Keratinocyte (primary cell): ENCODE results near the gene TEKTIP1. TPM values are rescaled to one million over a fixed set of nuclear protein-coding genes. Genes with fewer than 3 reads are reported as not detected.

ENCODE experiments used
- DNase-seq: peaks from one replicate; pipeline ENCODE4 v3.0.0-alpha.2; 2011; ENCODE audit warnings: low read depth, missing footprints, low spot score
- FAIRE-seq: peaks from 2 replicates; lab custom pipeline; 2011; peaks lifted over from hg19 to GRCh38; lab: Jason Lieb, UNC
- H2AFZ ChIP-seq: 2 replicates; pipeline ENCODE4 v1.6.0; 2012; ENCODE audit warnings: low read length, control low read depth, inconsistent platforms; ENCODE audit not compliant: control insufficient read depth
- H3K27ac ChIP-seq: 2 replicates; pipeline ENCODE4 v1.5.1; 2011; ENCODE audit warnings: low read length; ENCODE audit not compliant: control insufficient read depth, insufficient read depth
- H3K27me3 ChIP-seq: 3 replicates; pipeline ENCODE4 v1.6.0; 2011; ENCODE audit warnings: low read length; ENCODE audit not compliant: control insufficient read depth, insufficient read depth; ENCODE audit errors: extremely low read depth
- H3K36me3 ChIP-seq, 2 experiments: 2 replicates in 1 of 2; 3 replicates in 1 of 2; pipeline ENCODE4 v1.5.1; 2011; ENCODE audit warnings: low read length in 2 of 2, mild to moderate bottlenecking in 1 of 2; ENCODE audit not compliant: control insufficient read depth in 2 of 2, insufficient read depth in 2 of 2; ENCODE audit errors: extremely low read depth in 1 of 2
- H3K4me1 ChIP-seq: 3 replicates; pipeline ENCODE4 v1.5.1; 2011; ENCODE audit warnings: low read length; ENCODE audit not compliant: control insufficient read depth, insufficient read depth; ENCODE audit errors: extremely low read depth
- H3K4me2 ChIP-seq: 3 replicates; pipeline ENCODE4 v1.6.0; 2011; ENCODE audit warnings: low read depth, low read length; ENCODE audit not compliant: control insufficient read depth, insufficient read depth; ENCODE audit errors: extremely low read depth
- H3K4me3 ChIP-seq, 3 experiments: fragments of 200-600 bp in 1 of 3; sonication (generic) in 1 of 3; 2 replicates in 2 of 3; 3 replicates in 1 of 3; pipeline ENCODE4 v1.5.1; 2011 to 2016; ENCODE audit warnings: low read length in 3 of 3, mild to moderate bottlenecking in 3 of 3, control low read depth in 2 of 3, inconsistent platforms in 1 of 3, low read depth in 1 of 3, mixed read lengths in 1 of 3, mixed run types in 1 of 3, moderate library complexity in 1 of 3; ENCODE audit not compliant: control insufficient read depth in 2 of 3, insufficient read depth in 2 of 3; ENCODE audit errors: extremely low read depth in 1 of 3
- H3K79me2 ChIP-seq: 2 replicates; pipeline ENCODE4 v1.6.0; 2012; ENCODE audit warnings: low read length; ENCODE audit not compliant: control insufficient read depth, insufficient read depth
- H3K9ac ChIP-seq: 3 replicates; pipeline ENCODE4 v1.6.0; 2011; ENCODE audit warnings: low read length; ENCODE audit not compliant: control insufficient read depth, insufficient read depth; ENCODE audit errors: extremely low read depth
- H3K9me1 ChIP-seq: 3 replicates; pipeline ENCODE4 v1.6.0; 2011; ENCODE audit warnings: low read length; ENCODE audit not compliant: control insufficient read depth, insufficient read depth; ENCODE audit errors: extremely low read depth
- H3K9me3 ChIP-seq: 2 replicates; pipeline ENCODE4 v1.5.1; 2012; ENCODE audit warnings: low read depth, low read length; ENCODE audit not compliant: control insufficient read depth
- H4K20me1 ChIP-seq: 3 replicates; pipeline ENCODE4 v1.6.0; 2011; ENCODE audit warnings: low read length; ENCODE audit not compliant: control insufficient read depth, insufficient read depth; ENCODE audit errors: extremely low read depth
- CTCF ChIP-seq, 3 experiments: IDR thresholded peaks in 1 of 3; conservative IDR thresholded peaks in 1 of 3; optimal IDR thresholded peaks in 1 of 3; 2 replicates in 2 of 3; 3 replicates in 1 of 3; pipeline versions ENCODE3 to v1.5.1; 2011; ENCODE audit warnings: low read length in 3 of 3, mild to moderate bottlenecking in 3 of 3, moderate library complexity in 2 of 3, control low read depth in 1 of 3, inconsistent platforms in 1 of 3; ENCODE audit not compliant: insufficient read depth in 2 of 3; ENCODE audit errors: extremely low read depth in 1 of 3
- EZH2 ChIP-seq: IDR thresholded peaks from one replicate; pipeline ENCODE4 v1.6.1; 2012; ENCODE audit warnings: inconsistent platforms, mild to moderate bottlenecking, low read length, moderate library complexity
- dilution Hi-C: fragments of 300-500 bp; cut with MboI; formaldehyde crosslinking; loops from one replicate; pipeline ENCODE4 v1.7.0; 2020; ENCODE audit warnings: low sequenced_read_pairs; ENCODE audit not compliant: extremely low pct_ligation_motif_present
- polyA plus RNA-seq, 5 experiments: library from polyadenylated mRNA; depleted of rRNA in 3 of 5; stranded (reverse) in 3 of 5; stranded (forward) in 1 of 5; unstranded in 1 of 5; fragments of >200 nt; gene quantifications; 1 replicate in 1 of 5; 2 replicates in 3 of 5; 3 replicates in 1 of 5; pipeline versions ENCODE4 v1.2.1 to v1.2.3, GENCODE V29; 2011 to 2012; ENCODE audit warnings: missing spikeins in 2 of 5, low read depth in 1 of 5, low replicate concordance in 1 of 5

Gene TEKTIP1
- polyA plus RNA-seq, 1 donor (not counting 4 experiments of a cell fraction or from before 2014, with no cell fraction given) = not detected

- no peak for TF ChIP-seq CTCF (optimal IDR thresholded peaks at IDR 0.05 in 1 of 3, IDR thresholded peaks at IDR 0.05 in 1 of 3, conservative IDR thresholded peaks at IDR 0.05 in 1 of 3; ENCODE audit: extremely low read depth in 1 of 3, insufficient read depth in 2 of 3, low read length in 3 of 3)
- TF ChIP-seq EZH2 = no peak
- Histone ChIP-seq H3K4me2 (peak overlapping the region; percentile 92), H3K4me3 (peak overlapping the region; percentile 44 to 71 (median 57)), H3K27ac (no peak overlapping the region), H3K36me3 (peaks cover 2 to 3% of the 10 kb centered on the region in 2 experiments), H3K4me1 (peaks cover 16% of the 10 kb centered on the region), H3K27me3 (no peaks in the 10 kb centered on the region), H2AFZ (peak overlapping the region; percentile 40), H3K9me3 (no peaks in the 10 kb centered on the region), H3K9ac (peak overlapping the region; percentile 33), H3K79me2 (no peaks in the 10 kb centered on the region), H3K9me1 (no peaks in the 10 kb centered on the region), H4K20me1 (no peaks in the 10 kb centered on the region)
- dilution Hi-C loops = no loop called here
- DNase-seq (no peak), FAIRE-seq (no peak)
Measured at GRCh38 chr19:3576696-3577443, 37.9 kb downstream of the TEKTIP1 start.

- Histone ChIP-seq H3K9ac (no peak overlapping the region), H3K4me3 (peak overlapping the region in 1 of 3 experiments; percentile 57)
Measured at GRCh38 chr19:3577723-3578344, 38.9 kb downstream of the TEKTIP1 start.

More at GRCh38 chr19:3577723-3578344, 38.9 kb downstream of the TEKTIP1 start:
- peak overlapping the region; percentile 10 for H3K4me2 ChIP-seq
- H4K20me1 ChIP-seq = no peaks in the 10 kb centered on the region
- no peaks in the 10 kb centered on the region for H3K9me3 ChIP-seq
- H3K4me1 ChIP-seq = peaks cover 11% of the 10 kb centered on the region
- dilution Hi-C loops = no loop called here
- H3K27me3 ChIP-seq = no peaks in the 10 kb centered on the region
- no peak overlapping the region for H2AFZ ChIP-seq
- no peaks in the 10 kb centered on the region for H3K79me2 ChIP-seq
- FAIRE-seq (no peak), DNase-seq (no peak)
- H3K27ac ChIP-seq = no peak overlapping the region
- peaks cover 2 to 3% of the 10 kb centered on the region in 2 experiments for H3K36me3 ChIP-seq
- TF ChIP-seq CTCF (optimal IDR thresholded peaks at IDR 0.05 in 1 of 3, IDR thresholded peaks at IDR 0.05 in 1 of 3, conservative IDR thresholded peaks at IDR 0.05 in 1 of 3; ENCODE audit: extremely low read depth in 1 of 3, insufficient read depth in 2 of 3, low read length in 3 of 3) (no peak), EZH2 (no peak)
- H3K9me1 ChIP-seq = no peaks in the 10 kb centered on the region
